ENCODE data around the gene MAP4K2.

MAP4K2 gene

DNA sequence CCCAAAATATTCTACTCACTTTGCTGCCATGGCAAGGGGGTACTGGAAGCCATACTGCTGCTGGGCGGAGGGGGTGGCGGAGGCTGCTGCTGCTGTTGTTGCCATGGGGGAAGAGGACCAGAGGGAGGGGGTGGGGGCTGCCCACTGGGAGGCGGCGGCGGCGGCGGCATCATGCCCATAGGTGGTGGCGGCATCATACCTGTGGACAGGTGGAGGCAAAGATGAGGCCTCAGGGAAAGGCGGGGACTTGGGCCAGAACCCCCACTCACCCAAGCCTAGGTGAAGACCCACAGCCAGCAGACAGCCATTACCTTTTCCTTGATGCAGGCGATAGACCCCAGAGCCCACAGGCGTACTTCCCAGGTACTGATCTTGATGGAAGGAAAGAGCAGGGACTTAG is 36.1 kb downstream of the MAP4K2 start:
- no peak overlapping the region for H3K27ac ChIP-seq
- TF ChIP-seq ZFX (IDR thresholded peaks at IDR 0.05) = no peak
- TF ChIP-seq CTCF (conservative IDR thresholded peaks at IDR 0.05) = no peak

DNA sequence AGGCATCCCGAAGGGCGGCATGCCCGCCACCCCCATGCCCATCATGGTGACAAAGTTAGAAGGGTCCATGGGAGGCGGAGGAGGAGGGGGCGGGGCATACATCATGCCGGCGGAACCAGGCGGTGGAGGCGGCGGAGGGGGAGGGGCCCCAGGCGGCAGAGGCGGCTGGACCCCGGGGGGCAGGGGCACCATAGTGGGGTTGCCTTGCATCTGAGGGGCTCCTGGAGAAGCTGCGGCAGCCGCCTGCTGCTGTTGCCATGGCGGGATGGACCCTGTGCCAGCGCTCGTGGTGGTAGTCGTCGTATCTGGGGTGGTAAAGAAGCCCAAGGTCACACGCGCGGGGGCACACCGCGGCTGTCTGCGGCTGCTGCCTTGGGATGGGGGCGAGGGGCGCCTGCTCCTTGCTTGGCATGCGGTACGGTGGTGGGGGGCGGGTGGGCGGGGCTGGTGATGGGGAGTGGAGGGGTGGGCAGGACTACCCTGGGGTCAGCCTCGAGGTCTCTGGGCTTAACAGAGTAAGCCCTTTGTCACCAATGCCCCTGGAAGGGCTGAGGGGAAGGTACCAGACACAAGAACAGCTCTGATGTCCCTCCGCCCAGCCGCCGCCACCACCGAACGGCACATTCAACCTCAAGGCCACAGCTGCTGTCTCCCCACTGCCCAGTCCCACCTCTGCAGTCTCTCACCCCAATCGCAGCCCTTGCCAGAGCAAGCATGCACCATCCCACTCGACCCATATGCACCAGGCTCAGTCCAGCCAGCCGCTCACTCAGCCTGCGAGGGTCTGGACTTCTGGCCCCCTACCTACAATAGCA is 37.0 kb downstream of the MAP4K2 start:
- no peak overlapping the region for H3K27ac ChIP-seq
- TF ChIP-seq CTCF (conservative IDR thresholded peaks at IDR 0.05) (no peak), ZFX (IDR thresholded peaks at IDR 0.05) (no peak)

DNA sequence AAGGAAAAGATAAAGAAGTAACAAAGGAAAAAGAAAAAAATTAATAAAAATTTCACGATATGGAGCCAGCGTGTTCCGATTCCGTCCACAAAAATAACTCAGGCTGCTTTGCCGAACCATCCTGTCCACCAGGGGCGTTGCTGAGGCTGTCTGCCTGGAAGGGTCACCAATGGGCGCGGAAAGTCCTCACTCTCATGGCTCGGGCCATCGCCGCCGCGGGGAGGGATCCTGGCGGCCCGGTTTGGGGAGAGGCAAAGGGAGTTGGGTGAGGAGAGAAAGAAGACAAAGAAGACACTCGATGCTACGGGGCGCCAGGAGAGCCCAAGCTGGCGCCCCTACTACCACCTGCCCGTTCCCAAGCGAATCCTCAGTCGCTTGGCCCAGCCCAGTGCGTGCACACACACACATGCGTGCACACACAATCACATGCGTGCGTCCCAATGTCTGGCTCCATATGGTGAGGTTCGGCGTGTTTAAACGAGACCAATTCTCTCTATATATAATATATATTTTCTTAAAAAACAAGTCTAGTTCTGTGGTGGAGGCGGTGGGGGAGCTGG is 37.6 kb downstream of the MAP4K2 start:
- TF ChIP-seq ZFX (IDR thresholded peaks at IDR 0.05) (no peak), CTCF (conservative IDR thresholded peaks at IDR 0.05) (no peak; the same call in 1 of the 2 replicates)
- H3K27ac ChIP-seq = no peak overlapping the region

DNA sequence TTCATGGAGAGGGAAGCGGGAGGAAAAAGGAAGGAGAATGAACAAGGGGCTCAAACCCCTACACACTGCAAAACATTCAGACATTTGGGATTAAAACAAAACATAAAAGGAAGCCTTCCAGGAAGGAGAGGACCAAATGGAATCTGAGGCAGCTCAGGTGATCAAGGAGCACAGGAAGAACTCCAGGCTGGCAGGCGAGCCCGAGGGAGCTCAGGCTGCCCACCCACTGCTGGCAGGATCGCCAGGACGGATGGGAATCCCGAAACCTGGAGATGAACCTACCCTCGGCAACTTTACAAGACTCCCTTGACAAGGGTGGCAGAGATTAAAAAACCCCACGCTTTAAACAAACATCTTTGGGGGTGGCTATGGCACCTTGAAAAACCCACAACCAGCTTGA is 38.3 kb downstream of the MAP4K2 start:
- TF ChIP-seq CTCF (conservative IDR thresholded peaks at IDR 0.05) (no peak), ZFX (IDR thresholded peaks at IDR 0.05) (no peak)
- no peak overlapping the region for H3K27ac ChIP-seq

- TF ChIP-seq ZFX (IDR thresholded peaks at IDR 0.05) (no peak), CTCF (conservative IDR thresholded peaks at IDR 0.05) (no peak)
- H3K27ac ChIP-seq = no peak overlapping the region
These were observed 38.9 kb downstream of the MAP4K2 start for GRCh38 chr11:64764040-64764611.

DNA sequence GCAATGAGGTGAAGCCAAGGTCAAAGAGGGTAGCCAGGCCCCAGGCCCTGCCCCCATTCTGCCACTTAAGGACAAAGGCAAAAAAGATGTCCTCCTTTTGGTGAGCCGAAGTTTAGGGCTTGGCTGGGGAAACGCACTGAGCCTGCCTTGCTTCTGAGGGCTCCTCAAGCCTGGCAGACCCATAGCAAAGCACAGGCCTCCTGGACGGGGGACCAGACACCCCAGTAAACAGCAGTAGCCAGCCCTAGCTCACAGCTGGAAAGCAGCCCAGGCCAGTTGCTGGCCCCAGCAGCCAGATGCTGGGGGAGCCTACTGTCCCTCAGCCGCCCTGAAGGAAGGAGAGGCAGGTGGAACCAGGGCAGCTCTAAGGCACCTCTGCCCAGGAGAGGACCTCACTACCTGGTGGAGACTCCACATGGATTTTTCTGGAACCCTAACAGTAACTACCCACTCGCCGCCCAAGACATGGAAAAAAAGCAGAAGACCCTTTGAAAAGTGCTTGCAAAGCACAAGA is 39.4 kb downstream of the MAP4K2 start:
- no peak for TF ChIP-seq CTCF (conservative IDR thresholded peaks at IDR 0.05)
- TF ChIP-seq ZFX (IDR thresholded peaks at IDR 0.05) = no peak
- no peak overlapping the region for H3K27ac ChIP-seq

Data from C4-2B (cell line).